Large intestine (tissue), 3 donors: ENCODE measurements around the gene SLC7A6OS. TPM values are rescaled to one million over a fixed set of nuclear protein-coding genes. Genes with fewer than 3 reads are reported as not detected.

Experiments used
- DNase-seq, 2 donors: peaks; one replicate each; pipeline versions ENCODE4 v3.0.0 to v3.0.0-alpha.2; 2013
- H3K27ac ChIP-seq: one replicate; pipeline ENCODE4 v1.5.1; 2013; ENCODE audit warnings: low read length
- H3K27me3 ChIP-seq: 2 replicates; pipeline ENCODE4 v1.6.1; 2013; ENCODE audit warnings: low read length; ENCODE audit not compliant: control insufficient read depth, insufficient read depth
- H3K36me3 ChIP-seq: 2 replicates; pipeline ENCODE4 v1.6.1; 2013; ENCODE audit warnings: low read length; ENCODE audit not compliant: control insufficient read depth, insufficient read depth
- H3K4me1 ChIP-seq: one replicate; pipeline ENCODE4 v1.6.1; 2013; ENCODE audit warnings: low read length; ENCODE audit not compliant: control insufficient read depth, insufficient read depth
- H3K4me3 ChIP-seq: one replicate; pipeline ENCODE4 v1.5.1; 2013; ENCODE audit warnings: low read length
- H3K9me3 ChIP-seq: one replicate; pipeline ENCODE4 v1.6.1; 2013; ENCODE audit warnings: mild to moderate bottlenecking, low read depth, low read length, moderate library complexity; ENCODE audit not compliant: control insufficient read depth
- WGBS: methylation state at CpG from one replicate; pipeline ENCODE4 v1.1.5; 2013; ENCODE audit warnings: low lambda C conversion rate; ENCODE audit not compliant: insufficient coverage; 5-methylcytosine and 5-hydroxymethylcytosine counted together
- polyA plus RNA-seq: library from polyadenylated mRNA; unstranded; fragments of 120-200 nt; gene quantifications from one replicate; pipeline ENCODE4 v1.2.1, GENCODE V29; 2013

Gene SLC7A6OS
- polyA plus RNA-seq, 1 donor, result 19.9 TPM

DNA sequence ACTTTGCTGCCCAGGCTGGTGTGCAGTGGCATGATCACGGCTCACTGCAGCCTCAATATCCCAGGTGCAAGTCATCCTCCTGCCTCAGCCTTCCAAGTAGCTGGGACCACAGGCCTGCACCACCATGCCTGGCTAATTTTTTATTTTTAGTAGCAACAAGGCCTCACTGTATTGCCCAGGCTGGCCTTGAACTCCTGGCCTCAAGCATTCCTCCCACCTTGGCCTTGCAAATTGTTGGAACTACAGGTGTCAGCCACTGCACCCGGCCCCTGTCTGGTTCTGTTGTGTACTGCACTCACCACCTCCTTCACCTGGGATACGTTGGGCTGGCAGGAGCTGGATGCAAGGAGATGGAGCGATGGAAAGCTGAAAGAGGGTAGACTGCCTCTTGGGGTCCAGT, 57.0 kb downstream of the SLC7A6OS start:
- DNase-seq, result no peak
- peaks cover 22% of the 10 kb centered on the region for H3K4me1 ChIP-seq
- WGBS, result no CpG with 5 or more reads among the region's 4 CpGs
- peaks cover 47% of the 10 kb centered on the region for H3K36me3 ChIP-seq
- H3K27ac ChIP-seq, result no peak overlapping the region
- no peaks in the 10 kb centered on the region for H3K27me3 ChIP-seq
- H3K4me3 ChIP-seq, result no peak overlapping the region
- no peaks in the 10 kb centered on the region for H3K9me3 ChIP-seq

DNA sequence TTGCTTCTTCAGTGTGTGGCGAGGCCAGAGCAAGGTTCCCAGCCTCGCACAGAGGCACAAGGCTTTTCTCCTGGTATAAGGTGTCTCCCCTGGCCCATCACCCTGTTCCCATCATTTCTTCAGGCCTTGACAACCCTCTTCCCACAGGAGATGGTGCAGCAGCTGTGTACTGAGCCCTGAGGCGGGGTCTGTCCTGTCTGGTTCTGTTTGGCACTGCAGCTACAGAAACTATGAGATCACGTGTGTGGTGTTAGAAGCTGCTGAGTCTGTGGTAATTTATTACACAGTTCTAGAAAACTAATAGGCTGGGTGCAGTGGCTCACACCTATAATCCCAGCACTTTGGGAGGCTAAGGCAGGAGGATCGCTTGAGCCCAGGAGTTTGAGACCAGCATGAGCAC, 58.4 kb downstream of the SLC7A6OS start:
- Histone ChIP-seq H3K36me3 (peaks cover 47% of the 10 kb centered on the region), H3K4me3 (no peak overlapping the region), H3K27me3 (no peaks in the 10 kb centered on the region), H3K4me1 (peaks cover 14% of the 10 kb centered on the region), H3K27ac (no peak overlapping the region), H3K9me3 (no peaks in the 10 kb centered on the region)
- no peak for DNase-seq
- WGBS, result no CpG with 5 or more reads among the region's 5 CpGs

DNA sequence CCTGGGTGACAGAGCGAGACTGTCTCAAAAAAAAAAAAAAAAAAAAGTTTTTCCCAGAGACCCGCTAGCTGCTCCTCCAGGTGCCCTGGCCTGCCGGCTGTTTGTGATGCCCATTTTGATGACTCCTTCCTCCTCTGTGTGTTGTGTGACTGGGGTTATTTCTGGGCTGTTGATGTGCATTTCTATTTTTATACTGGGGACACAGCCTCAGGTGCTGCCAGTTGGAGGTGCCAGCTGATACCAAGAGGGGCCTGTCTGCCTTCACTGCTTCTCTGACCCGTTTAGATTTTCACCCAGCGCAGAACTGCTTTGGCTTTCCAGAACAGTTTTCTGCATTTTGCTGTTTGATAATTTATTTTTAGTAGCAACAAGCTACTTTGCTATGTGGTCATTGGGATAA, 58.9 kb downstream of the SLC7A6OS start:
- Histone ChIP-seq H3K36me3 (peaks cover 47% of the 10 kb centered on the region), H3K9me3 (no peaks in the 10 kb centered on the region), H3K4me3 (no peak overlapping the region), H3K27ac (no peak overlapping the region), H3K4me1 (peaks cover 14% of the 10 kb centered on the region), H3K27me3 (no peaks in the 10 kb centered on the region)
- WGBS, result no CpG with 5 or more reads among the region's 5 CpGs
- DNase-seq, result no peak

DNA sequence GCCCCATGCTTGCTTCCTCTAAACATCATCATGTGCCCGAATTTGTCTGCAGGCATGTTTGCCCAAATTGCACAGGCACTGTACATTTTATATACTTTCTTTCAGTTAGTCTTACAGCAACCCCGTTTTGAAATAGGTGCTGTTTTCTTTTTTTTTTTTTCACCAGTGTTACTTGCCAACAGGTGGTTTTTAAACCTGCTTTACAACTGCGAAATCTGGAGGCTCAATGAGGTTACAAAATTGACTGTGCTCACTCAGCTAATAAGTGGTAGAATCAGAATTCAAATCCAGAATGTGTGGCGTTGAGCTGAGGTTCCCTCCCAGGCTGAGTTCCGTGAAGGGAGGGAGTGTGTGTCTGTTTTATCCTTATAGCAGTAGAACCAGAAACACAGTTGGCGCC, 59.8 kb downstream of the SLC7A6OS start:
- 100% methylated on average over 1 of the region's 6 CpGs for WGBS
- no peak overlapping the region for H3K27ac ChIP-seq
- DNase-seq, result no peak
- H3K9me3 ChIP-seq, result no peaks in the 10 kb centered on the region
- peaks cover 20% of the 10 kb centered on the region for H3K4me1 ChIP-seq
- H3K4me3 ChIP-seq, result no peak overlapping the region
- no peaks in the 10 kb centered on the region for H3K27me3 ChIP-seq
- peaks cover 42% of the 10 kb centered on the region for H3K36me3 ChIP-seq

DNA sequence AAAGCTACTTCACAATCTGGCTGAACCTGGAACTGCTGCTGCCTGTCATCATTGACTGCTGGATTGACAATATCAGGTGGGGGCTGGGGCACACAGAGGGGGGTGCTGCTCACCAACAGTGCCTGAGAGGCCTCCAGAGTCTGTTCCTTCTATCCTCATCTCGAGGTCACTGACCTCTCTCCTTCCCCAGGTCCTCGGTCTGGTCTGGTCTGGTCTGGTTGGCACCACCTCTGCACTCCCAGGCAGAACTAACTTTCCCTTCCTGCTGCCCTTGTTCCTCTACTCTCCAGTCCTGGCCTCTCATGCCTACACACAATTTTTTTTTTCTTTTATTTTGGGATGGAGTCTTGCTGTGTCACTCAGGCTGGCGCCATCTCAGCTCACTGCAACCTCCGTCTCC, 61.4 kb downstream of the SLC7A6OS start:
- Histone ChIP-seq H3K9me3 (no peaks in the 10 kb centered on the region), H3K27me3 (no peaks in the 10 kb centered on the region), H3K36me3 (peaks cover 28% of the 10 kb centered on the region), H3K4me3 (no peak overlapping the region), H3K4me1 (peaks cover 25% of the 10 kb centered on the region), H3K27ac (no peak overlapping the region)
- DNase-seq, result no peak
- no CpG with 5 or more reads among the region's 4 CpGs for WGBS

Other genes with a start within 250 kb of the SLC7A6OS start
- 22.0 TPM for gene NFATC3, start 225.6 kb downstream of the SLC7A6OS start, polyA plus RNA-seq
- gene ESRP2, start 74.8 kb downstream of the SLC7A6OS start, polyA plus RNA-seq, result 40.0 TPM
- gene PLA2G15, start 65.6 kb downstream of the SLC7A6OS start, polyA plus RNA-seq, result 18.7 TPM
- gene SLC7A6, start 46.4 kb downstream of the SLC7A6OS start, polyA plus RNA-seq, result 11.6 TPM
- gene PRMT7, start 73 bp upstream of the SLC7A6OS start, polyA plus RNA-seq, result 48.7 TPM
- 49.4 TPM for gene SMPD3, start 137.6 kb upstream of the SLC7A6OS start, polyA plus RNA-seq
- gene ZFP90, start 228.3 kb upstream of the SLC7A6OS start, polyA plus RNA-seq, result 19.4 TPM